AG04450 (cell line): ENCODE results near the gene SULF2. TPM values are rescaled to one million over a fixed set of nuclear protein-coding genes. Genes with fewer than 3 reads are reported as not detected.

Experiments
- CTCF ChIA-PET: fragments of 300-600, 350-600 bp; formaldehyde crosslinking; extraction: SDS; loops from one replicate; lab custom pipeline; 2022; ENCODE audit warnings: antibody characterized with exemption, inconsistent platforms; lab: Charles Lee
- POLR2A ChIA-PET: fragments of 350-600 bp; formaldehyde crosslinking; extraction: SDS; loops from one replicate; lab custom pipeline; 2021; ENCODE audit warnings: antibody characterized with exemption, inconsistent platforms; lab: Yijun Ruan, JAX
- DNase-seq: peaks from one replicate; pipeline ENCODE4 v3.0.0-alpha.2; 2011; ENCODE audit warnings: low read depth, low spot score
- H3K27ac ChIP-seq: one replicate; pipeline ENCODE4 v1.5.1; 2012; ENCODE audit warnings: low read depth, low read length, control low read depth
- H3K27me3 ChIP-seq: one replicate; pipeline ENCODE4 v1.6.0; 2012; ENCODE audit warnings: low read length; ENCODE audit not compliant: control insufficient read depth, insufficient read depth
- H3K4me3 ChIP-seq: 2 replicates; pipeline ENCODE4 v1.5.1; 2011; ENCODE audit warnings: mild to moderate bottlenecking, low read depth, low read length, control low read depth
- H3K9me3 ChIP-seq: 2 replicates; pipeline ENCODE4 v1.5.1; 2012; ENCODE audit warnings: low read length; ENCODE audit not compliant: control insufficient read depth, insufficient read depth
- CTCF ChIP-seq: IDR thresholded peaks from 2 replicates; pipeline ENCODE4 v1.5.1; 2011; ENCODE audit warnings: low read depth, low read length, control low read depth, inconsistent platforms
- polyA plus RNA-seq: library from polyadenylated mRNA; depleted of rRNA; stranded (reverse); fragments of >200 nt; gene quantifications from 2 replicates; pipeline ENCODE4 v1.2.3, GENCODE V29; 2011

Gene SULF2
- polyA plus RNA-seq, 1 experiment = 0.73 TPM

GRCh38 chr20:47629907-47630306, 155.4 kb downstream of the SULF2 start:
- Histone ChIP-seq H3K27ac (no peak overlapping the region), H3K4me3 (no peak overlapping the region), H3K9me3 (no peaks in the 10 kb centered on the region), H3K27me3 (no peaks in the 10 kb centered on the region)
- POLR2A ChIA-PET = no interaction called here
- TF ChIP-seq CTCF = no peak
- CTCF ChIA-PET = interaction anchor here (1.2 kb wide), 1 partner anchor 246 kb away, joined by 4 read pairs; no protein-coding TSS in a partner anchor
- DNase-seq = no peak

- POLR2A ChIA-PET = no interaction called here
- Histone ChIP-seq H3K9me3 (no peaks in the 10 kb centered on the region), H3K27me3 (no peaks in the 10 kb centered on the region), H3K27ac (no peak overlapping the region), H3K4me3 (no peak overlapping the region)
- CTCF ChIA-PET = no interaction called here
- no peak for TF ChIP-seq CTCF
- no peak for DNase-seq
Measured at GRCh38 chr20:47627540-47627939, 157.7 kb downstream of the SULF2 start.

GRCh38 chr20:47623206-47623605, 162.1 kb downstream of the SULF2 start:
- no peaks in the 10 kb centered on the region for H3K27me3 ChIP-seq
- POLR2A ChIA-PET = no interaction called here
- no peak for DNase-seq
- H3K4me3 ChIP-seq = no peak overlapping the region
- H3K27ac ChIP-seq = no peak overlapping the region
- CTCF ChIA-PET = interaction anchor here (0.7 to 2.3 kb wide), 11 partner anchors 10 to 871 kb away, joined by 3 to 24 read pairs (median 3); no protein-coding TSS in a partner anchor
- peak; percentile 12; the same call in 1 of the 2 replicates for TF ChIP-seq CTCF
- no peaks in the 10 kb centered on the region for H3K9me3 ChIP-seq

GRCh38 chr20:47622118-47622665, 163.1 kb downstream of the SULF2 start:
- no peak for DNase-seq
- Histone ChIP-seq H3K27ac (no peak overlapping the region), H3K27me3 (no peaks in the 10 kb centered on the region), H3K4me3 (no peak overlapping the region), H3K9me3 (no peaks in the 10 kb centered on the region)
- ChIA-PET CTCF (interaction anchor here (0.5 to 2.6 kb wide), 17 partner anchors 9 to 673 kb away, joined by 3 to 69 read pairs (median 7); no protein-coding TSS in a partner anchor), POLR2A (no interaction called here)
- no peak for TF ChIP-seq CTCF
